SU-DHL-6 (cell line): Measurements from ENCODE around the gene MB.

Experiments used
- H2AFZ ChIP-seq: fragments of 200-600 bp; sonication (generic); 2 replicates; pipeline ENCODE4 v1.6.1; 2014; ENCODE audit warnings: low read depth, mild to moderate bottlenecking, moderate library complexity, mixed read lengths, antibody characterized with exemption, low read length; ENCODE audit not compliant: severe bottlenecking
- H3F3A ChIP-seq: fragments of 200-600 bp; shearing (Covaris generic); 2 replicates; pipeline ENCODE4 v1.6.0; 2016; ENCODE audit warnings: antibody characterized with exemption, mild to moderate bottlenecking; ENCODE audit not compliant: insufficient read depth
- H3K27ac ChIP-seq: fragments of 200-600 bp; sonication (generic); 2 replicates; pipeline ENCODE4 v1.5.1; 2016; ENCODE audit warnings: low read depth, mild to moderate bottlenecking, low read length, moderate library complexity, mixed read lengths
- H3K27me3 ChIP-seq: fragments of 200-600 bp; sonication (generic), shearing (Covaris generic); 2 replicates; pipeline ENCODE4 v1.6.0; 2014; ENCODE audit warnings: mild to moderate bottlenecking, low read length
- H3K36me3 ChIP-seq: fragments of 200-600 bp; sonication (generic); 2 replicates; pipeline ENCODE4 v1.6.1; 2014; ENCODE audit warnings: mild to moderate bottlenecking, low read length, mixed read lengths
- H3K4me2 ChIP-seq: fragments of 300-600, 200-600 bp; shearing (Covaris generic), sonication (generic); 2 replicates; pipeline ENCODE4 v1.6.0; 2014; ENCODE audit warnings: low read length, low read depth, mild to moderate bottlenecking; ENCODE audit not compliant: poor library complexity, severe bottlenecking
- H3K4me3 ChIP-seq: fragments of 200-600 bp; sonication (generic); 2 replicates; pipeline ENCODE4 v1.5.1; 2014; ENCODE audit warnings: antibody characterized with exemption, low read length, mild to moderate bottlenecking, mixed read lengths; ENCODE audit not compliant: insufficient read depth, poor library complexity, severe bottlenecking
- H3K79me2 ChIP-seq: fragments of 200-600 bp; sonication (generic); 2 replicates; pipeline ENCODE4 v1.6.1; 2014; ENCODE audit warnings: mild to moderate bottlenecking, low read length, moderate library complexity; ENCODE audit not compliant: insufficient read depth
- H3K9ac ChIP-seq: fragments of 200-600 bp; sonication (generic); 2 replicates; pipeline ENCODE4 v1.7.0; 2014; ENCODE audit warnings: mild to moderate bottlenecking, low read length
- H3K9me2 ChIP-seq: fragments of 200-600 bp; sonication (generic); replicated peaks from 2 replicates; pipeline ENCODE4 v1.6.1; 2014; ENCODE audit warnings: low read length; ENCODE audit not compliant: insufficient read depth
- H3K9me3 ChIP-seq: fragments of 200-600 bp; sonication (generic); 2 replicates; pipeline ENCODE4 v1.6.1; 2014; ENCODE audit warnings: low read length, mixed read lengths; ENCODE audit not compliant: insufficient read depth
- H4K20me1 ChIP-seq: fragments of 200-600 bp; sonication (generic); 2 replicates; pipeline ENCODE4 v1.6.1; 2014; ENCODE audit warnings: low read depth, mild to moderate bottlenecking, antibody characterized with exemption, low read length, moderate library complexity, mixed read lengths
- CTCF ChIP-seq: fragments of 200-600 bp; sonication (generic); IDR thresholded peaks from one replicate; pipeline ENCODE4 v1.5.1; 2017; ENCODE audit warnings: antibody characterized with exemption, mild to moderate bottlenecking, low read length, moderate library complexity; ENCODE audit not compliant: insufficient read depth, poor library complexity, severe bottlenecking
- EZH2phosphoT487 ChIP-seq: fragments of 200-600 bp; sonication (generic), shearing (Covaris generic); conservative IDR thresholded peaks from 2 replicates; pipeline ENCODE4 v1.6.1; 2018; ENCODE audit warnings: mild to moderate bottlenecking, antibody characterized with exemption, low read length, moderate library complexity, mixed read lengths

The MB gene

DNA sequence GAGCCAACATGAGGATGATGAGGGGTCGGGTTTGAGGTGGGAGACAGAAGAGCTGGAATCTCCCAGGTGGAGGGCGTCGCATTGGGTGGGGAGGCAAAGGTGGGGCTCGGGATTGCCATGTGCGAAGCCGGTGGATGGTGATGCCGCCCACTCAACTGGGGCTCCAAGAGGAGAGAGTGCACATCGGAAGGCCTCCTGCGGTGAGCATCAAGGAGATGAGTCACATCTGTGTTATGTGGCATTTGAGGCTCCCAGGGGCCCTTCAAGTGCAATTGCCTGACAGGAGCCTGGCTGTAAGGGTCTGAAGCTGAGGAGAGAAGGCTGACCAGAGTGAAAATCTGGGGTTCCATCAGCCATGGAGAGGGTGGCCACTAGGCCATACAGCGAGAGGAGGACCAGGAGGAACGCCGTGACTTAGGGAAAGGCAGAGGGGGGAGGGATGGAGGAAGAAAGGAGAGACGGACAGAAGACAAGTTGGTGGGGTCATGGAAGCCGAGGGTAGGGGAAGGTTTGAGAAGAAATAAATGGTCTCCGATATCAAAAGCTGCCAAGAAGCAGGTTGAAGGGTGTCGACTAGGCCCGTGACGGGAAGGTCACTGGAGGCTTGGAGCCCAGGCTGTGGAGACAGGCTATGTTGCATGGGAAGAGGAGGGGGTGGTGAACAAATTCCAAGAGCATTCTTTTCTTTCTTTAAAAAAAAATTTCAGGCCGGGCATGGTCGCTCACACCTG is 55.2 kb downstream of the MB start:
- Histone ChIP-seq H2AFZ (no peak overlapping the region), H4K20me1 (no peaks in the 10 kb centered on the region), H3K4me3 (no peak overlapping the region), H3K36me3 (no peaks in the 10 kb centered on the region), H3K27ac (no peak overlapping the region), H3K9ac (no peak overlapping the region), H3K4me2 (no peak overlapping the region), H3K27me3 (no peaks in the 10 kb centered on the region), H3K9me2 (no peaks in the 10 kb centered on the region), H3K9me3 (no peaks in the 10 kb centered on the region), H3F3A (no peaks in the 10 kb centered on the region), H3K79me2 (no peaks in the 10 kb centered on the region)
- no peak for TF ChIP-seq CTCF
- TF ChIP-seq EZH2phosphoT487 = no peak

DNA sequence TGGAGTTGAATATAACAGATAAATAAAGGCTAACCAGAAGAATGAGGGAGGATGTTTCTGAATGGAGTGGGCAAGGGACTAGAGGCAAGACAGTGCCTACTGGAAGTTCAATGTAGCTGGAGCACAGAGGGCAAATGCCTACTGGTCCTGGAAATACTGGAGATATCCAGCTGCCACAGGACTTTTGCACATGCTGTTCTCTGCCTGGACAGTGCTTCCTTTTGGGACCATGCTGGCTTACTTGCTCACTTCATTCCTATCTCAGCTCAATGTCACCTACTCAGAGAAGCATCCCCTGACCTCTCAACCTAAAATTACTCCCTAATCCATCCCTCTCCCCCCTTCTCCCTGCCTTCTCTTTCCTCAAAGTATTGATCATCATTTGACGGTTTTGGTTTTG is 56.3 kb downstream of the MB start:
- Histone ChIP-seq H3F3A (no peaks in the 10 kb centered on the region), H3K9me2 (no peaks in the 10 kb centered on the region), H3K79me2 (no peaks in the 10 kb centered on the region), H2AFZ (no peak overlapping the region), H3K4me2 (no peak overlapping the region), H3K27me3 (no peaks in the 10 kb centered on the region), H3K36me3 (no peaks in the 10 kb centered on the region), H4K20me1 (no peaks in the 10 kb centered on the region), H3K27ac (no peak overlapping the region), H3K4me3 (no peak overlapping the region), H3K9me3 (no peaks in the 10 kb centered on the region), H3K9ac (no peak overlapping the region)
- TF ChIP-seq EZH2phosphoT487 (no peak), CTCF (no peak)

- H3F3A ChIP-seq = no peaks in the 10 kb centered on the region
- no peak for TF ChIP-seq EZH2phosphoT487
- TF ChIP-seq CTCF = no peak
- H3K9me3 ChIP-seq = no peaks in the 10 kb centered on the region
- no peaks in the 10 kb centered on the region for H4K20me1 ChIP-seq
- H3K4me3 ChIP-seq = no peak overlapping the region
- no peaks in the 10 kb centered on the region for H3K79me2 ChIP-seq
- no peaks in the 10 kb centered on the region for H3K27me3 ChIP-seq
- no peak overlapping the region for H3K27ac ChIP-seq
- no peaks in the 10 kb centered on the region for H3K9me2 ChIP-seq
- H3K9ac ChIP-seq = no peak overlapping the region
- no peak overlapping the region for H3K4me2 ChIP-seq
- no peak overlapping the region for H2AFZ ChIP-seq
- H3K36me3 ChIP-seq = no peaks in the 10 kb centered on the region
Observed at GRCh38 chr22:35560366-35560765, 56.8 kb downstream of the MB start.
